Activated CD4-positive, alpha-beta memory T cell treated with anti-CD3 and anti-CD28 coated beads, Interleukin-2, amount 10 ng/mL, durations not matched to agents 7 days and 5 days (primary cell): ENCODE measurements around the gene PAQR6. TPM values are rescaled to one million over a fixed set of nuclear protein-coding genes. Genes with fewer than 3 reads are reported as not detected.

Source experiments
- CTCF ChIA-PET: fragments of 350-600 bp; sonication (Branson Sonifier 250); formaldehyde crosslinking; loops from one replicate; lab custom pipeline; 2021; ENCODE audit warnings: antibody characterized with exemption, inconsistent platforms; lab: Charles Lee
- POLR2A ChIA-PET: fragments of 350-600 bp; sonication (Branson Sonifier 250); formaldehyde crosslinking; loops from one replicate; lab custom pipeline; 2021; ENCODE audit warnings: antibody characterized with exemption; lab: Charles Lee
- DNase-seq: peaks from one replicate; pipeline ENCODE4 v3.0.0-alpha.2; 2020
- H3K27ac Mint-ChIP-seq: one replicate; pipeline ENCODE4 v1.8.0; 2021; ENCODE audit warnings: mild to moderate bottlenecking, mixed read lengths
- H3K27me3 Mint-ChIP-seq: one replicate; pipeline ENCODE4 v1.8.0; 2021; ENCODE audit warnings: mixed read lengths
- H3K36me3 Mint-ChIP-seq: one replicate; pipeline ENCODE4 v1.8.0; 2021; ENCODE audit warnings: low read depth, mixed read lengths
- H3K4me1 Mint-ChIP-seq: one replicate; pipeline ENCODE4 v1.8.0; 2021; ENCODE audit warnings: mixed read lengths
- H3K4me3 Mint-ChIP-seq: one replicate; pipeline ENCODE4 v1.8.0; 2021; ENCODE audit warnings: mild to moderate bottlenecking, mixed read lengths
- H3K9me3 Mint-ChIP-seq: one replicate; pipeline ENCODE4 v1.8.0; 2021; ENCODE audit warnings: mixed read lengths
- total RNA-seq, 2 experiments: library from RNA; stranded (reverse); gene quantifications; one replicate each; pipeline ENCODE4 v1.2.3, GENCODE V29; 2021

Gene PAQR6
- total RNA-seq, 2 experiments from 2014 or later: 5.6 to 6.3 TPM

- H3K27me3 Mint-ChIP-seq: no peaks in the 10 kb centered on the region
- no peaks in the 10 kb centered on the region for H3K9me3 Mint-ChIP-seq
- DNase-seq: no peak
- H3K27ac Mint-ChIP-seq: no peak overlapping the region
- peaks cover 9% of the 10 kb centered on the region for H3K36me3 Mint-ChIP-seq
- H3K4me3 Mint-ChIP-seq: no peak overlapping the region
- CTCF ChIA-PET: no interaction called here
- peaks cover 25% of the 10 kb centered on the region for H3K4me1 Mint-ChIP-seq
- POLR2A ChIA-PET: interaction anchor here (1.6 kb wide), 1 partner anchor 36 kb away, joined by 5 read pairs; no protein-coding TSS in a partner anchor
Observed at GRCh38 chr1:156244126-156244525, 3.7 kb downstream of the PAQR6 start.

- POLR2A ChIA-PET: interaction anchor here (0.8 to 2.4 kb wide), 2 partner anchors 9 to 10 kb away, joined by 4 to 10 read pairs; no protein-coding TSS in a partner anchor
- Mint-ChIP-seq H3K27me3 (no peaks in the 10 kb centered on the region), H3K27ac (no peak overlapping the region), H3K4me1 (peaks cover 25% of the 10 kb centered on the region), H3K36me3 (peaks cover 19% of the 10 kb centered on the region), H3K4me3 (no peak overlapping the region), H3K9me3 (no peaks in the 10 kb centered on the region)
- CTCF ChIA-PET: interaction anchor here (1.3 kb wide), 1 partner anchor 8 kb away, joined by 3 read pairs; no protein-coding TSS in a partner anchor
- no peak for DNase-seq
Observed at GRCh38 chr1:156242738-156243137, 5.1 kb downstream of the PAQR6 start.

- CTCF ChIA-PET: interaction anchor here (1.3 kb wide), 1 partner anchor 9 kb away, joined by 3 read pairs; no protein-coding TSS in a partner anchor
- DNase-seq: no peak
- Mint-ChIP-seq H3K9me3 (no peaks in the 10 kb centered on the region), H3K4me3 (no peak within 1 kb of the TSS), H3K27me3 (no peaks in the 10 kb centered on the region), H3K36me3 (peaks cover 23% of the 10 kb centered on the region), H3K4me1 (peaks cover 27% of the 10 kb centered on the region), H3K27ac (no peak within 1 kb of the TSS)
- POLR2A ChIA-PET: interaction anchor here (2.4 kb wide), 1 partner anchor 9 kb away, joined by 10 read pairs; no protein-coding TSS in a partner anchor
Observed at GRCh38 chr1:156241926-156242325, 5.9 kb downstream of the PAQR6 start, which contains the start of gene BGLAP. BGLAP (plus strand) TSS chr1:156242184; CDS start chr1:156242232, 48 bp downstream.

DNA sequence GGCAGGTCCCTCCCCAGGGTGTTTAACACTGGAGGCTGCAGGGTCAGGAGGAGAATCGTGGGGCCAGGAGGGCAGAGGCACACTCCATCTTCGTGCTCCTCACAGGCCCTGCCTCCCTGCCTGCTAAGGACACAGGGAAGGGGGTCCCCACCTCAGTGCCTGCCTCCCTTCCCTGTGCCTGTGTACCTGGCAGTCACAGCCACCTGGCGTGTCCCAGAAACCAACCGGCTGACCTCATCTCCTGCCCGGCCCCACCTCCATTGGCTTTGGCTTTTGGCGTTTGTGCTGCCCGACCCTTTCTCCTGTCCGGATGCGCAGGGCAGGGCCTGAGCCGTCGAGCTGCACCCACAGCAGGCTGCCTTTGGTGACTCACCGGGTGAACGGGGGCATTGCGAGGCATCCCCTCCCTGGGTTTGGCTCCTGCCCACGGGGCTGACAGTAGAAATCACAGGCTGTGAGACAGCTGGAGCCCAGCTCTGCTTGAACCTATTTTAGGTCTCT is 6.5 kb downstream of the PAQR6 start:
- Mint-ChIP-seq H3K9me3 (no peaks in the 10 kb centered on the region), H3K4me3 (no peak overlapping the region), H3K27ac (no peak overlapping the region), H3K4me1 (peaks cover 26% of the 10 kb centered on the region), H3K36me3 (peaks cover 27% of the 10 kb centered on the region), H3K27me3 (no peaks in the 10 kb centered on the region)
- CTCF ChIA-PET: interaction anchor here (0.6 to 1.3 kb wide), 2 partner anchors 10 to 143 kb away, joined by 3 to 4 read pairs; no protein-coding TSS in a partner anchor
- POLR2A ChIA-PET: interaction anchor here (0.7 to 2.4 kb wide), 3 partner anchors 10 to 96 kb away, joined by 3 to 10 read pairs (median 3); no protein-coding TSS in a partner anchor
- no peak for DNase-seq

GRCh38 chr1:156238248-156238647 is 9.6 kb downstream of the PAQR6 start:
- no peaks in the 10 kb centered on the region for H3K9me3 Mint-ChIP-seq
- no peak for DNase-seq
- H3K27me3 Mint-ChIP-seq: no peaks in the 10 kb centered on the region
- H3K27ac Mint-ChIP-seq: no peak overlapping the region
- ChIA-PET CTCF (interaction anchor here (0.5 kb wide), 1 partner anchor 81 kb away, joined by 4 read pairs; no protein-coding TSS in a partner anchor), POLR2A (interaction anchor here (1.3 to 2.1 kb wide), 2 partner anchors 13 to 44 kb away, joined by 4 to 5 read pairs; partner anchors contain the start of gene SMG5)
- H3K4me3 Mint-ChIP-seq: no peak overlapping the region
- H3K4me1 Mint-ChIP-seq: peaks cover 6% of the 10 kb centered on the region
- H3K36me3 Mint-ChIP-seq: peaks cover 38% of the 10 kb centered on the region

GRCh38 chr1:156236164-156236563 is 11.7 kb downstream of the PAQR6 start:
- ChIA-PET POLR2A (interaction anchor here (2.1 kb wide), 1 partner anchor 46 kb away, joined by 5 read pairs; the partner anchor contains the start of gene SMG5), CTCF (no interaction called here)
- H3K4me1 Mint-ChIP-seq: peaks cover 2% of the 10 kb centered on the region
- H3K4me3 Mint-ChIP-seq: no peak overlapping the region
- no peaks in the 10 kb centered on the region for H3K27me3 Mint-ChIP-seq
- no peak overlapping the region for H3K27ac Mint-ChIP-seq
- H3K36me3 Mint-ChIP-seq: peaks cover 38% of the 10 kb centered on the region
- DNase-seq: no peak
- H3K9me3 Mint-ChIP-seq: no peaks in the 10 kb centered on the region

DNA sequence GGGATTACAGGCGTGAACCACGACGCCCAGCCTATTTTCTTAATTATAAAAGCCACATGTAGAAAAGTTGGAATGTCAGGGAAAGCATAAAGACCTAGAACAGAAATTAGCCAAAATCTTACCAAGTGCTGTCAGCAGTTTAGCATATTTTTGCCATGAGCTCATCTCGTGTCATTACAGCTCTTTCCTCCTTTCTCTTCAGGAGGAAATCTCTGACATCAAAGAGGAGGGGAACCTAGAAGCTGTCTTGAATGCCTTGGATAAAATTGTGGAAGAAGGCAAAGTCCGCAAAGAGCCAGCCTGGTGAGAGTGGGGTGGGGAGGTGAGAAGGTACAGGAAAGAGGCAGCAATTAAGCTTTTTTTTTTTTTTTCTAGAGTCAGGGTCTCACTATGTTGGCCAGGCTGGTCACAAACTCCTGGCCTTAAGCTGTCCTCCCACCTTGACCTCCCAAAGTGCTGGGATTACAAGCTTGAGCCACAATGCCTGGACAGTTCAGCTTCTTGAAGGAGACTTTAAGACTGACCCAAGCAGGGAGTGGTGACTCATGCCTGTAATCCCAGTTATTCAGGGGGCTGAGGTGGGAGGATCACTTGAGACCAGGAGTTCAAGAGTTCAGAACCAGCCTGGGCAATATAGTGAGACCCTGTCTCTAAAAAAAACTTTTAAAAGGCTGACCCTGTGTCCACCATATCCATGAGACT is 14.3 kb downstream of the PAQR6 start:
- Mint-ChIP-seq H3K27me3 (no peaks in the 10 kb centered on the region), H3K4me3 (no peak overlapping the region)
- CTCF ChIA-PET: interaction anchor here (0.7 to 2.2 kb wide), 5 partner anchors 43 to 167 kb away, joined by 3 to 5 read pairs (median 4); no protein-coding TSS in a partner anchor

DNA sequence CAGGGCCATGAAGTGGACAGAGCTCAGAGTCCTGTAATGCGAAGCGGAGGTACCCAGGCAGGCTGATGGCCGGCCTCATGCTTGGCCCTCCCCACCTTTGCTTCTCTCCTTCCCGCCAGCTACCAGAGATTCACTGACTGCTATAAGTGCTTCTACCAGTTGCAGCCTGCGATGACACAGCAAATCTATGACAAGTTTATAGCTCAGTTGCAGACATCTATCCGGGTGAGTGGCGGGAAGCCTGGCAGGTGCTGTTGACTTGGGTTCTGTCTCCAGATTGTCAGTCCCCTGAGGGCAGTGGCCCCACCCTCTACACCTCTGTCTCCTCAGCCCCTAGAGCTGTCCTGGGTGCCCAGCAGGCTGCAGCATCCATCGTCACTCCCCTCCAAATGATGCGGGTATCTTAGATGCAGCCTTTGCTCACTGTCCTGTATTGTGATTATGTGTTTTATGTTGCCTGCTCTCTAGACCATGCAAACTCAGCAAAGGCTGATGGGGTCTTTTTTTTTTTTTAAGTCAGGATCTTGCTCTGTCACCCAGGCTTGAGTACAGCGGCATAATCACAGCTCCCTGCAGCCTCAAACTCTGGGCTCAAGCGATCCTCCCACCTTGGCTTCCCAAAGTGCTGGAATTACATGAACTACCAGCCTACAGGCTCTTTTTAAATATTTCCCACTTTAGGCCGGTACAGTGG is 15.5 kb downstream of the PAQR6 start:
- CTCF ChIA-PET: interaction anchor here (1.2 to 2.2 kb wide), 6 partner anchors 9 to 136 kb away, joined by 3 to 5 read pairs (median 4); no protein-coding TSS in a partner anchor
- no peak for DNase-seq
- Mint-ChIP-seq H3K36me3 (peaks cover 30% of the 10 kb centered on the region), H3K4me1 (peaks cover 12% of the 10 kb centered on the region), H3K27ac (no peak overlapping the region), H3K9me3 (no peaks in the 10 kb centered on the region), H3K4me3 (no peak overlapping the region), H3K27me3 (no peaks in the 10 kb centered on the region)
- POLR2A ChIA-PET: interaction anchor here (0.6 to 2.5 kb wide), 5 partner anchors 13 to 50 kb away, joined by 3 to 12 read pairs (median 4); partner anchors contain the start of genes PMF1, SLC25A44 and SMG5

More for the DNA sequence above, 14.3 kb downstream of the PAQR6 start:
- Mint-ChIP-seq H3K36me3 (peaks cover 30% of the 10 kb centered on the region), H3K9me3 (no peaks in the 10 kb centered on the region), H3K4me1 (peaks cover 7% of the 10 kb centered on the region), H3K27ac (no peak overlapping the region)
- no peak for DNase-seq
- POLR2A ChIA-PET: interaction anchor here (1.0 to 2.5 kb wide), 4 partner anchors 16 to 49 kb away, joined by 3 to 12 read pairs (median 4); partner anchors contain the start of genes PMF1 and SMG5

- ChIA-PET POLR2A (interaction anchor here (1.7 kb wide), 1 partner anchor 18 kb away, joined by 6 read pairs; the partner anchor contains the start of gene PMF1), CTCF (interaction anchor here (1.3 to 1.5 kb wide), 2 partner anchors 11 to 85 kb away, joined by 3 to 4 read pairs; no protein-coding TSS in a partner anchor)
- H3K27me3 Mint-ChIP-seq: no peaks in the 10 kb centered on the region
- H3K36me3 Mint-ChIP-seq: peaks cover 29% of the 10 kb centered on the region
- H3K4me3 Mint-ChIP-seq: no peak overlapping the region
- H3K27ac Mint-ChIP-seq: no peak overlapping the region
- no peak for DNase-seq
- H3K4me1 Mint-ChIP-seq: peaks cover 23% of the 10 kb centered on the region
- no peaks in the 10 kb centered on the region for H3K9me3 Mint-ChIP-seq
Observed at GRCh38 chr1:156230473-156230837, 17.4 kb downstream of the PAQR6 start.

DNA sequence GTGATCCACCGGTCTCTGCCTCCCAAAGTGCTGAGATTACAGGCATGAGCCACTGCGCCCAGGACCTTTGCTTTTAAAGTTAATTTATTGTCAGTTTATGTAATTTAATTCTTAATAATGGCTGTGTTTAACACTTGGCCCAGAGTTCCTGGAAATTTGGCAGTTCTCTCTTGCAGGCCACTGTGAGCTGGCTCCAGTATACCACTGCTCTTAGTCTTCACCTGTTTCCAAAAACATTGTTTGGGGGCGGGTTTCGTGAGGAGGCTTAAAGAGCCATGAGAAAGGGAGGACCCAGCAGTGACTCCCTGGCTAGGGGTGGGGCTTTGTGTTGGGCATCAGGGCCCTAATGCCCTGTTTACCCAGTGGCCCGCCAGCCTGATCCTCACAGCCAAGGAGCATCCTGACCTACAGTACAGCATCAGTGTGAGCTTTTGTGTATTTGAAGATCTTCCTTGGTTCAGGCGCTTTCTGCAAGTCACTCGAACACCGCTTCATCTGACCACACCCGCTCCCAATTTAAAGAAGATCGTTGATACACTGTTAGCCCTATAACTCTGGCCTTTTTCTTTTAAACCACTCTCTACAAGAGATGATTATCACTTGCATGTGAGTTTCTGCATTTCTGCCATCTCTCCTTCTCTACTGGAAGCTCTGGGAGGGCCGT is 17.9 kb downstream of the PAQR6 start:
- H3K4me3 Mint-ChIP-seq: no peak overlapping the region
- ChIA-PET POLR2A (interaction anchor here (1.0 to 1.7 kb wide), 3 partner anchors 12 to 53 kb away, joined by 4 to 6 read pairs (median 4); partner anchors contain the start of genes PMF1 and SMG5), CTCF (interaction anchor here (0.8 to 2.0 kb wide), 4 partner anchors 11 to 84 kb away, joined by 3 to 6 read pairs (median 4); no protein-coding TSS in a partner anchor)
- DNase-seq: no peak
- H3K9me3 Mint-ChIP-seq: no peaks in the 10 kb centered on the region
- H3K27ac Mint-ChIP-seq: no peak overlapping the region
- no peaks in the 10 kb centered on the region for H3K27me3 Mint-ChIP-seq
- H3K4me1 Mint-ChIP-seq: peaks cover 26% of the 10 kb centered on the region
- H3K36me3 Mint-ChIP-seq: peaks cover 32% of the 10 kb centered on the region

GRCh38 chr1:156228501-156228900 is 19.4 kb downstream of the PAQR6 start:
- H3K4me1 Mint-ChIP-seq: peaks cover 34% of the 10 kb centered on the region
- CTCF ChIA-PET: interaction anchor here (2.0 kb wide), 1 partner anchor 83 kb away, joined by 6 read pairs; no protein-coding TSS in a partner anchor
- POLR2A ChIA-PET: interaction anchor here (0.9 to 1.7 kb wide), 4 partner anchors 11 to 35 kb away, joined by 3 to 7 read pairs (median 5); partner anchors contain the start of gene PMF1
- no peak overlapping the region for H3K4me3 Mint-ChIP-seq
- H3K27me3 Mint-ChIP-seq: no peaks in the 10 kb centered on the region
- H3K27ac Mint-ChIP-seq: no peak overlapping the region
- no peaks in the 10 kb centered on the region for H3K9me3 Mint-ChIP-seq
- H3K36me3 Mint-ChIP-seq: peaks cover 31% of the 10 kb centered on the region
- DNase-seq: no peak
